A549 (cell line): Measurements from ENCODE around the gene TNFAIP8L1.

Experiments used
- CEBPB ChIP-seq, 2 experiments: fragments of >200 bp in 1 of 2; sonication (Bioruptor Twin) in 1 of 2; formaldehyde crosslinking in 1 of 2; IDR thresholded peaks; 2 replicates each; pipeline ENCODE4 v1.6.1; 2012 to 2016
- CTCF ChIP-seq: fragments of >200 bp; sonication (Bioruptor Twin); formaldehyde crosslinking; IDR thresholded peaks from 3 replicates; pipeline ENCODE4 v1.5.1; 2016
- POLR2A ChIP-seq: IDR thresholded peaks from 2 replicates; pipeline ENCODE4 v1.6.1; 2012; ENCODE audit warnings: mild to moderate bottlenecking, low read length
- RAD21 ChIP-seq, 2 experiments: fragments of >200 bp in 1 of 2; sonication (Bioruptor Twin) in 1 of 2; formaldehyde crosslinking in 1 of 2; IDR thresholded peaks in 1 of 2; conservative IDR thresholded peaks in 1 of 2; 2 replicates in 1 of 2; 3 replicates in 1 of 2; pipeline ENCODE4 v1.6.1; 2012 to 2018; ENCODE audit warnings: inconsistent platforms in 1 of 2
- REST ChIP-seq: fragments of 200-600 bp; sonication (generic); IDR thresholded peaks from 2 replicates; pipeline ENCODE4 v1.6.1; 2016; ENCODE audit warnings: antibody characterized with exemption, mild to moderate bottlenecking, moderate library complexity

- no peak for TF ChIP-seq CEBPB (IDR thresholded peaks at IDR 0.05)
- no peak for TF ChIP-seq REST
- TF ChIP-seq CTCF = no peak
- no peak for TF ChIP-seq RAD21 (conservative IDR thresholded peaks at IDR 0.05 in 1 of 2, IDR thresholded peaks at IDR 0.05 in 1 of 2)
- TF ChIP-seq POLR2A = no peak
Observed at GRCh38 chr19:4645718-4646117, 6.4 kb downstream of the TNFAIP8L1 start.
